ENCODE measurements around the gene FRAS1. TPM values are rescaled to one million over a fixed set of nuclear protein-coding genes. Genes with fewer than 3 reads are reported as not detected.

FRAS1 gene
- total and polyA plus RNA-seq, 2 donors (not counting 1 experiment from before 2014, with no cell fraction given) = 0.30 to 0.66 TPM

DNA sequence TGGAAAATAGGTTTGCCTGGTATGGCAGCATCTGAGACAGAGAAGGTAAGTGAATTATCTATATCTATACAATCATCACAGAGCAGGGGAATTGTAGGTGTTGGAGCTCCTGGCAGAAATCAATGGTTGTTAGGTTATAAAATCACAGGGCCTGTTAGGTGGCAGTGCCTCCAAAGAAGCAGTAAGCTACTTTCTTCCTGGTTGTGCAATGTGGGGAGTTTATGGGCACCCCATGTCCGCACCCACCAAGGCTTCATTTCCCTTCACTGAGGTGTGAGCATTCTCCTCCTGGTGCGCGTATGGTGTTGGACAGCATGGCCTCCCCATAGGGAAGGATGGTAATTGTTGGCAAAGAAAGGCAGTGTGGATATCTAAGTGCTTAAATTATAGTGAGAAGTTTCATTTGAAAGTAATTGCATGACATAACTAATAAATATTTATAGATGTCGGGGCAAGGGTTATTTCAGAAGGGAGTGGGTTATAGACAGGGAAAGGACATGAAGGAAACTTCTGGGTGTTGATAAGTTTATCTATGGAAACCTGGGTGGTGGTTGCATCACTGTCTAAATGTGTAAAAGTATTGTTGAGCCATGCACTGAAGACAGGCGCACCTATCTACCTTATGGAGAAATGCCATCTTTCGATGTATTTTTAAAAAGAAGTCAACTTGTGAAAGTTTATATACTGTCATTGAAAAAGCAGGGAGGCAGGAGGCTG is 153.7 kb downstream of the FRAS1 start:
- no peak for TF ChIP-seq EZH2 (IDR thresholded peaks at IDR 0.05; ENCODE audit: low read length, missing control alignments)
- TF ChIP-seq, protein P1, sequence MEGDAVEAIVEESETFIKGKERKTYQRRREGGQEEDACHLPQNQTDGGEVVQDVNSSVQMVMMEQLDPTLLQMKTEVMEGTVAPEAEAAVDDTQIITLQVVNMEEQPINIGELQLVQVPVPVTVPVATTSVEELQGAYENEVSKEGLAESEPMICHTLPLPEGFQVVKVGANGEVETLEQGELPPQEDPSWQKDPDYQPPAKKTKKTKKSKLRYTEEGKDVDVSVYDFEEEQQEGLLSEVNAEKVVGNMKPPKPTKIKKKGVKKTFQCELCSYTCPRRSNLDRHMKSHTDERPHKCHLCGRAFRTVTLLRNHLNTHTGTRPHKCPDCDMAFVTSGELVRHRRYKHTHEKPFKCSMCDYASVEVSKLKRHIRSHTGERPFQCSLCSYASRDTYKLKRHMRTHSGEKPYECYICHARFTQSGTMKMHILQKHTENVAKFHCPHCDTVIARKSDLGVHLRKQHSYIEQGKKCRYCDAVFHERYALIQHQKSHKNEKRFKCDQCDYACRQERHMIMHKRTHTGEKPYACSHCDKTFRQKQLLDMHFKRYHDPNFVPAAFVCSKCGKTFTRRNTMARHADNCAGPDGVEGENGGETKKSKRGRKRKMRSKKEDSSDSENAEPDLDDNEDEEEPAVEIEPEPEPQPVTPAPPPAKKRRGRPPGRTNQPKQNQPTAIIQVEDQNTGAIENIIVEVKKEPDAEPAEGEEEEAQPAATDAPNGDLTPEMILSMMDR (conservative IDR thresholded peaks at IDR 0.05 in 1 of 2, IDR thresholded peaks at IDR 0.05 in 1 of 2; ENCODE audit: low read depth in 1 of 2, low read length in 2 of 2) = no peak
- no peak overlapping the region for H3K4me3 ChIP-seq (replicated peaks in 1 of 4; ENCODE audit: control extremely low read depth in 1 of 4, insufficient read depth in 1 of 4, low read depth in 3 of 4, low read length in 4 of 4)
- H3K27ac ChIP-seq (ENCODE audit: insufficient read depth, low read length) = no peak overlapping the region
- no peaks in the 10 kb centered on the region for H3K27me3 ChIP-seq (ENCODE audit: control insufficient read depth, insufficient read depth, low read length)
- H2AFZ ChIP-seq (ENCODE audit: low read length) = no peak overlapping the region
- no peaks in the 10 kb centered on the region for H3K4me1 ChIP-seq (ENCODE audit: control insufficient read depth, extremely low read depth, insufficient read depth, low read length)
- no peak overlapping the region for H3K4me2 ChIP-seq (ENCODE audit: extremely low read depth, insufficient read depth, low read length)
- no peak for DNase-seq (ENCODE audit: low read depth in 2 of 2)
- H3K9me3 ChIP-seq (ENCODE audit: control insufficient read depth, insufficient read depth, low read depth, low read length) = no peaks in the 10 kb centered on the region
- no peak overlapping the region for H3K9ac ChIP-seq (ENCODE audit: insufficient read depth, low read length)
- H3K36me3 ChIP-seq (ENCODE audit: control insufficient read depth, insufficient read depth, low read length) = no peaks in the 10 kb centered on the region
- H3K79me2 ChIP-seq (ENCODE audit: control insufficient read depth, insufficient read depth, low read length) = no peaks in the 10 kb centered on the region
- no peaks in the 10 kb centered on the region for H4K20me1 ChIP-seq (ENCODE audit: control insufficient read depth, extremely low read depth, insufficient read depth, low read length)

DNA sequence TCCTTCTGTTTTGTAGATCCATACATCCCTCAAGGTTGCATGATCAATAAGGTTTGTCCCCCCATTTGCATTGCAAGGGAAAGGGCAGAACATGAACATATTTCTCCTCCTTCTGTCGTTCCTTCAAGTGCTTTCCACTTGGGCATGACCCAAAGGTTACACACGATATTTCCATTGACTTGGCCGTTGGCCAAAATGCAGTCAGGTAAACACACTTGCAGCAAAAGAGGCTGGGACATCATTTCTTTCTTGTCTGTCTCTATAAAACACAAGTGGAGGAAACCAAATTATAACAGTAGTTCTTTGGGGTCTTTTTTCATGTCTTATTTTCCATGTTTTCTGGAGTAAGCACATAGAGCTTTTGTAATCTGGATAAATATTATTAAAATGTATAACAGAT is 156.1 kb downstream of the FRAS1 start:
- H3K4me3 ChIP-seq (replicated peaks in 1 of 4; ENCODE audit: control extremely low read depth in 1 of 4, insufficient read depth in 1 of 4, low read depth in 3 of 4, low read length in 4 of 4) = no peak overlapping the region
- H3K4me2 ChIP-seq (ENCODE audit: extremely low read depth, insufficient read depth, low read length) = no peak overlapping the region
- H3K36me3 ChIP-seq (ENCODE audit: control insufficient read depth, insufficient read depth, low read length) = no peaks in the 10 kb centered on the region
- no peaks in the 10 kb centered on the region for H4K20me1 ChIP-seq (ENCODE audit: control insufficient read depth, extremely low read depth, insufficient read depth, low read length)
- TF ChIP-seq, protein P1 (conservative IDR thresholded peaks at IDR 0.05 in 1 of 2, IDR thresholded peaks at IDR 0.05 in 1 of 2; ENCODE audit: low read depth in 1 of 2, low read length in 2 of 2) = no peak
- TF ChIP-seq EZH2 (IDR thresholded peaks at IDR 0.05; ENCODE audit: low read length, missing control alignments) = no peak
- no peaks in the 10 kb centered on the region for H3K79me2 ChIP-seq (ENCODE audit: control insufficient read depth, insufficient read depth, low read length)
- H3K4me1 ChIP-seq (ENCODE audit: control insufficient read depth, extremely low read depth, insufficient read depth, low read length) = no peaks in the 10 kb centered on the region
- no peak overlapping the region for H2AFZ ChIP-seq (ENCODE audit: low read length)
- no peak for DNase-seq (ENCODE audit: low read depth in 2 of 2)
- no peak overlapping the region for H3K9ac ChIP-seq (ENCODE audit: insufficient read depth, low read length)
- no peaks in the 10 kb centered on the region for H3K27me3 ChIP-seq (ENCODE audit: control insufficient read depth, insufficient read depth, low read length)
- H3K9me3 ChIP-seq (ENCODE audit: control insufficient read depth, insufficient read depth, low read depth, low read length) = no peaks in the 10 kb centered on the region
- H3K27ac ChIP-seq (ENCODE audit: insufficient read depth, low read length) = no peak overlapping the region

DNA sequence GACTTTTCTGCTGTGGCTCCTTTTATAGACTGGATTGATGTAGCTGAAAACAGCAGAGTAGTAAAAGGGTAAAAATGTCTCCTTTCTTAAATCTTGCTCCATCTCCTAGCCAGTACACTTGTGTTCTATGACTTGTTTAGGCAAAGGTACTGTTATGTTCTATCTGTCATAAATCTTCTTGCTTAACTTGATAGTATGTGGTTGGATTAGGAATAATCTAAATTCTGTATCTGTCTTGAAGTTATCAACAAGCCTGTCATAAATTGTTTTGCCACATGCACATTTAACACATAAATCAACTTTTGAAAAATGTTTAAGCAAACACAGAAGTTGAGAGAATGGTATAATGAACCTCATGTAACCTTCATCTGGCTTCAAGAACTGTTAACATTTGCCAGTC is 157.0 kb downstream of the FRAS1 start:
- Histone ChIP-seq H3K36me3 (ENCODE audit: control insufficient read depth, insufficient read depth, low read length) (no peaks in the 10 kb centered on the region), H3K9me3 (ENCODE audit: control insufficient read depth, insufficient read depth, low read depth, low read length) (no peaks in the 10 kb centered on the region), H3K4me1 (ENCODE audit: control insufficient read depth, extremely low read depth, insufficient read depth, low read length) (no peaks in the 10 kb centered on the region), H3K27me3 (ENCODE audit: control insufficient read depth, insufficient read depth, low read length) (no peaks in the 10 kb centered on the region), H4K20me1 (ENCODE audit: control insufficient read depth, extremely low read depth, insufficient read depth, low read length) (no peaks in the 10 kb centered on the region), H3K27ac (ENCODE audit: insufficient read depth, low read length) (no peak overlapping the region), H3K9ac (ENCODE audit: insufficient read depth, low read length) (no peak overlapping the region), H3K4me2 (ENCODE audit: extremely low read depth, insufficient read depth, low read length) (no peak overlapping the region), H3K79me2 (ENCODE audit: control insufficient read depth, insufficient read depth, low read length) (no peaks in the 10 kb centered on the region), H3K4me3 (replicated peaks in 1 of 4; ENCODE audit: control extremely low read depth in 1 of 4, insufficient read depth in 1 of 4, low read depth in 3 of 4, low read length in 4 of 4) (no peak overlapping the region), H2AFZ (ENCODE audit: low read length) (no peak overlapping the region)
- DNase-seq (ENCODE audit: low read depth in 2 of 2) = no peak
- TF ChIP-seq, protein P1 (conservative IDR thresholded peaks at IDR 0.05 in 1 of 2, IDR thresholded peaks at IDR 0.05 in 1 of 2; ENCODE audit: low read depth in 1 of 2, low read length in 2 of 2) = no peak
- no peak for TF ChIP-seq EZH2 (IDR thresholded peaks at IDR 0.05; ENCODE audit: low read length, missing control alignments)

Measured in fibroblast of lung (primary cell).